Activated T-helper 2 cell treated with anti-CD3 and anti-CD28 coated beads, Interferon-gamma antibody, Interleukin-2, Interleukin-4, amounts not matched to agents 10 μg/mL and 5 μg/mL and 100 μg/mL, durations not matched to agents 14 hours and 24 hours and 36 hours (primary cell): ENCODE data around the gene CSDE1. TPM values are rescaled to one million over a fixed set of nuclear protein-coding genes. Genes with fewer than 3 reads are reported as not detected.
A peak's percentile ranks its signal among the peaks of the same experiment; 100 is the strongest.

Experiments
- DNase-seq: peaks from one replicate; pipeline ENCODE4 v3.0.0; 2021; ENCODE audit warnings: low spot score
- H3K27ac Mint-ChIP-seq: one replicate; pipeline ENCODE4 v1.8.0; 2021; ENCODE audit warnings: mixed read lengths
- H3K27me3 Mint-ChIP-seq: one replicate; pipeline ENCODE4 v1.8.0; 2021; ENCODE audit warnings: low read depth, mixed read lengths
- H3K36me3 Mint-ChIP-seq: one replicate; pipeline ENCODE4 v1.8.0; 2021; ENCODE audit warnings: low read depth, mixed read lengths
- H3K4me1 Mint-ChIP-seq: one replicate; pipeline ENCODE4 v1.8.0; 2021; ENCODE audit warnings: low read depth, mixed read lengths
- H3K4me3 Mint-ChIP-seq: one replicate; pipeline ENCODE4 v1.8.0; 2021; ENCODE audit warnings: low read depth, mild to moderate bottlenecking, moderate library complexity, mixed read lengths
- H3K9me3 Mint-ChIP-seq: one replicate; pipeline ENCODE4 v1.8.0; 2021; ENCODE audit warnings: mixed read lengths
- intact Hi-C: fragments of 100-400 bp; cut with micrococcal nuclease; formaldehyde crosslinking; loops from one replicate; pipeline ENCODE4 v1.15.1; 2023
- total RNA-seq: library from RNA; stranded (reverse); gene quantifications from 2 replicates; pipeline ENCODE4 v1.2.3, GENCODE V29; 2022

CSDE1 gene
- total RNA-seq, 1 donor from 2014 or later = 411 TPM

DNA sequence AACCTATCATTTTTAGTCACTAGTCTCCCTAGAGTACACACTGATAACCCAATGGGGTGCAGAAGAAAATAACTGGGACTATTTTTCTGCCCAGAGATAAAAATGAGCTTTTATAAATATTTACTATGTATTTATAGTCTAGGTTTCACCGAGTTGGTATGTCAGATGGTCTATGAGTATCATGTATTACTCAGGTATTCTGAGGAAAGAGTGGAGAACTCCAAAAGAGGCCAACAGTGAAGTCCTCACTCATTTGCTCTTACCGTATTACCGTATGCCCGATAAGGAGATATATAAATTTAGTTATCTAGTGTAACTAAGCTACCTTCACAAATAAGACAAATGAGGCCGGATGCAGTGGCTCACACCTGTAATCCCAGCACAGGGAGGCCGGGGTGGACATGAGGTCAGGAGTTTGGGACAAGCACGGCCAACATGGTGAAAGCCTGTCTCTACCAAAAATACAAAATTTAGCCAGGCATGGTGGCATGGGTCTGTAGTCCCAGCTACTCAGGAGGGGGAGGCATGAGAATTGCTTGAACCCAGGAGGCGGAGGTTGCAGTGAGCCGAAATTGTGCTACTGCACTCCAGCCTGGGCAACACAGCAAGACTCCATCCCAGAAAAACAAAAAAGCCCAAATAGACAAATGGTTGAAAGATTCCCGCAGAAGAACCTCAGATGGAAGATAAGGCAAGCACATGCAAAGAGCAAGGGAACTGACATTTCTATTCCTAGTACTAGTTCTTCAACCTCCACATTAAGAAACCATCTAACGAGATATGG lies 15.6 kb downstream of the CSDE1 start:
- Mint-ChIP-seq H3K4me3 (no peak overlapping the region), H3K27me3 (no peaks in the 10 kb centered on the region), H3K36me3 (peaks cover 70% of the 10 kb centered on the region), H3K9me3 (no peaks in the 10 kb centered on the region), H3K4me1 (peaks cover 42% of the 10 kb centered on the region), H3K27ac (no peak overlapping the region)
- intact Hi-C loops = no loop called here
- no peak for DNase-seq

DNA sequence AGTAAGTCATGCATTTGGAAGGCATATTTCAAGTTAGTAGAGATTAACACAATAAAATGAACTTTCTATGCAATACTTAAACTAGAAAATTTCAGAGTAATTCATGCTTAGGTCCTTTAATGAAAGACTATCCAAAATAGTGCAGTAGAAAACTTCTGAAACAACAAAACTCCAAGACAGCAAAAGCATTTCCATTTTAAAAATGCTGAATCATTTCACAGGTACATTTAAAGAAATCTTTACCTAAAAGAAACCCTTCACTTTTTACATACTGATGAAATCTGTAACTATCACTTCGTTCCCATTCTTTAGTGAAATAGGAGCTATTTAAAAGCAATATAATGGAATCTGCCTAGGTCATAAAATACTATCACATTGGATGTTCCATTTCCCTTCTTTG lies 17.5 kb downstream of the CSDE1 start:
- no peak for DNase-seq
- H3K36me3 Mint-ChIP-seq = peaks cover 69% of the 10 kb centered on the region
- no peak overlapping the region for H3K27ac Mint-ChIP-seq
- H3K4me3 Mint-ChIP-seq = no peak overlapping the region
- intact Hi-C loops = no loop called here
- H3K4me1 Mint-ChIP-seq = peaks cover 23% of the 10 kb centered on the region
- no peaks in the 10 kb centered on the region for H3K9me3 Mint-ChIP-seq
- H3K27me3 Mint-ChIP-seq = no peaks in the 10 kb centered on the region

DNA sequence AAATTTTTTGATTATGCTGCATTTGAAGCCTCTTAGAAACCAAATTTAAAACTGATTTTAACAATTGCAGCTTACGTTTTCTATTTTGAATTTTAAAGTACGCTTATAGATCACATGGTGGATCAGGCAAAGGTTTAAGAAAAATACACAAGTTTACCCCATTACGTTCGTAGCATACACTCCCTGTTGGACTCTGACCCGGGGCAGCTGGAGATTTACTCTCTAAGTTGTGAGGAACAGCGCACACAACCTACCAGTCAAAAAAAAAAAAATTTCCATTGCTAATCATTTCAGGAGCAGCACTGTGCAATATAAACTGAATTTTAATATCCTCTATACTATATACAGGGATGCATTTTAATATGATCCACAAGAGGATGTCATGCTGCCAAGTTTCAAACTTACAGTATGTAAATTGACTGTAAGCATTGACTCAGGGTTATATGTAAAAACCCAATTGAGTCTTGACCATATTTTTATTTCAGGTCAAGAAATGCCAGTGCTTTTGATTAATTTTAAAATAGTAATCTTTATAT lies 20.4 kb downstream of the CSDE1 start:
- Mint-ChIP-seq H3K36me3 (peaks cover 67% of the 10 kb centered on the region), H3K9me3 (no peaks in the 10 kb centered on the region), H3K27me3 (no peaks in the 10 kb centered on the region), H3K4me3 (no peak overlapping the region), H3K4me1 (peaks cover 7% of the 10 kb centered on the region), H3K27ac (no peak overlapping the region)
- DNase-seq = no peak
- intact Hi-C loops = no loop called here

DNA sequence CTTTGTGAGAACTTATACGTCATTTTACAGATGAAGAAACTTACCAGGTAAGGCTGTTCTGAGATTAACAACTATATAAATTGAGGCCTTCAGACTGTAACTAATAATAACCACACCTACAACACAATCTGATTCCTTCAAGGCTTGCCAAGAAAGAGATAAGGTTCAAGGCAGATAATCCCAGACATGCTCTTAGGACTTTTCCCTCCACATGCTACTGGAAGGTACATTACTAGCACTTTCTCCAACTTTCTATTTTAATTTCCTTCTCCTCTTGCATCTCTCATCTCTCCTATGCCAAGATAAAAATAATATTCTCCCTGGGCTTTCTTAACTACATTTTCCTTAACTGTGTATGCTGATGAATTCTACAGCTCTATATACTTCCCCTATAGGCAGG lies 22.3 kb downstream of the CSDE1 start:
- no peak for DNase-seq
- H3K9me3 Mint-ChIP-seq = no peaks in the 10 kb centered on the region
- intact Hi-C loops = no loop called here
- no peak overlapping the region for H3K27ac Mint-ChIP-seq
- no peak overlapping the region for H3K4me3 Mint-ChIP-seq
- peaks cover 70% of the 10 kb centered on the region for H3K36me3 Mint-ChIP-seq
- peaks cover 4% of the 10 kb centered on the region for H3K4me1 Mint-ChIP-seq
- no peaks in the 10 kb centered on the region for H3K27me3 Mint-ChIP-seq

DNA sequence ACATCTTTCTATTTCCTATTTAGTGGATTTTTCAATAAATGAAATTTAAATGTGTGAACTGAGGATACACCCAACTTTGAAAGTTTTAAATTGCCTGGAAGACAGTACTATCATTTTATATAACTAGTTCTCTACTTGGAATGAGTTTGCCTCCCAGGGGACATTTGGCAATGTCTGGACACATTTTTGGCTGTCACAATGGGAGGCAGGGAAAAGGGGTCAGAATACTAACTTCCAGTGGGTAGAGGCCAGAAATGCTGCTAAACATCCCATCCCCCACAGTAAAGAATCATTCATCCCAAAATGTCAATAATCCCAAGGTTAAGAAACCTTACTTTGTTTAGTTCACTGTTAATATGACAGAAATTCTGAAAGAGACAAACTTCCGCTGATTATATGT lies 28.0 kb downstream of the CSDE1 start:
- Mint-ChIP-seq H3K27ac (no peak overlapping the region), H3K36me3 (peaks cover 83% of the 10 kb centered on the region), H3K4me1 (peaks cover 4% of the 10 kb centered on the region), H3K4me3 (no peak overlapping the region), H3K9me3 (no peaks in the 10 kb centered on the region), H3K27me3 (no peaks in the 10 kb centered on the region)
- no peak for DNase-seq
- intact Hi-C loops = no loop called here

DNA sequence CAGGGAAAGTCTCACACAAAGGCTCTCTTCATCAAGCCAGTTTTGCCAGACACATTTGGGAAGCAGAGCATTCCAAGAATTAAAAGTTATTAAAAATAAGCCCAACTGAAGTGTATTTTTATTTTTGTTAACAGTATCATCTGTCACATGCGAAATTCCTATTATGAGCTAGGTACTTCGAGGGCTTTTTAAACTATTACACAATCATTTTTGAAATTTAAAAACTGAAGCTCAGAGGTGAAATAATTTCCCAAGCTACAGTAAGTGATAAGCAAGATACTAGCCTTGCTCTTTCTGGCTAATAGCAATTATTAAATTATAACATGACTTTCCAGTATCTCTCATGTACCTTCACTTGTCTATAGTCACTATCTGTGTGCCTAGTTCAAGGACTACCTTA lies 29.2 kb downstream of the CSDE1 start:
- Mint-ChIP-seq H3K27ac (no peak overlapping the region), H3K27me3 (no peaks in the 10 kb centered on the region), H3K9me3 (no peaks in the 10 kb centered on the region), H3K4me3 (no peak overlapping the region), H3K36me3 (peaks cover 83% of the 10 kb centered on the region), H3K4me1 (peaks cover 6% of the 10 kb centered on the region)
- DNase-seq = no peak
- intact Hi-C loops = no loop called here

DNA sequence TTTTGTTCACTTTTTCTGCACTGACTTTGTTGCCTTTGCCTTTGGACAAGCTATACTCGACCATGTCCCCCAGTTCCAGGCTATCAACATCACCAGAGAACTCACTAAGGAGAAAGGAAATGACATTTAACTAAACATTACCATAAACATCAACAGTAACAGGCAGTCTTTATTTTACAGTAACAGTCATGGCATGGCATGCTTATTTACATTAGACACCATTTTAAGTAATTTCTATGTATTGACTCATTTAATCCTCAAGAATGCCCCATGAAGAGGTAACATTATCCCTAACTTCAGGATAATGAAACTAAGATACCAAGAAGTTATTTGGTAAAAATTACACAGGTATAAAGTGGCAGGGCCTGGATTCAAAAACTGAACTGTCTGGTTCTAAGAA lies 32.6 kb downstream of the CSDE1 start:
- DNase-seq = no peak
- Mint-ChIP-seq H3K36me3 (peaks cover 90% of the 10 kb centered on the region), H3K4me1 (peaks cover 5% of the 10 kb centered on the region), H3K27ac (no peak overlapping the region), H3K4me3 (no peak overlapping the region), H3K27me3 (no peaks in the 10 kb centered on the region), H3K9me3 (no peaks in the 10 kb centered on the region)
- intact Hi-C loops = no loop called here

DNA sequence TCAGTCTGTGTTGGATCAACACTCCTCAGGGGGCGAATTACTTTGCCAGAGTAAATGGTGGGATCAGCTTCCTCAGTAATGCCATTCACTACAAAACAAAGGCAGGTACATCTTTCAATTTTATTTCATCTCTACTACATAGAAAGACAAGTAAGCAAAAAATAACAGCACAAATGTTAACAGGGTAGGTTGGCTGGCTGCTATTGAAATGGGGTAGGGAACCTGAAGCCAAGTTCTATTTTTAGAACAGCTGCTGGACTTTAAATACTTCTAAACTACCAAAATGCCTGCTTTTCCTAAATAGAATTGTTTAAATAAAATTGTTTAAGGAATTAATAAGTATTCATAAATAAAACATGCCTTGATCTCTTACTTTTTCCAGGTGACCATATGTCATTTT lies 33.9 kb downstream of the CSDE1 start:
- Mint-ChIP-seq H3K27ac (peak overlapping the region; percentile 33), H3K36me3 (peaks cover 91% of the 10 kb centered on the region), H3K27me3 (no peaks in the 10 kb centered on the region)

DNA sequence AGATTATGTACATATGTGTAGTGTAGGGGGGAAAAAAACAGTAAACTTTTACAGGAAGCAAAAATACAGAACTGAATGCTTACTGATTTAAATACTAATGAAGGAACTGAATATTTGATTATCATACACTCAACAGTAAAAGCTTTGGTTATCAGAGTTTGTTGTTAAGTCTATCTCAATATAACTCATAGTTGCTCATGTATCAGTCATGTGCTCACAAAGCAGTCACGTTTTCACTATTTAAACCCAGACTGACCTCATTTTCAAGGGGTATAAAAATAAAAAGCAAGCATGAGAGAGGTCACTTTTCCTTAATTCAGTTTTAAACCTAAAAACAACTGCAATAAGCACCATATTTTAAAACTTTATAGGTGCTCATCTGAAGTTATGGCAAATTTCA lies 34.3 kb downstream of the CSDE1 start:
- Mint-ChIP-seq H3K36me3 (peaks cover 92% of the 10 kb centered on the region), H3K9me3 (no peaks in the 10 kb centered on the region), H3K4me3 (no peak overlapping the region), H3K27me3 (no peaks in the 10 kb centered on the region), H3K4me1 (peaks cover 15% of the 10 kb centered on the region), H3K27ac (no peak overlapping the region)
- no peak for DNase-seq
- intact Hi-C loops = no loop called here

More for the DNA sequence above, 33.9 kb downstream of the CSDE1 start:
- no peaks in the 10 kb centered on the region for H3K9me3 Mint-ChIP-seq
- no peak overlapping the region for H3K4me3 Mint-ChIP-seq
- no peak for DNase-seq
- intact Hi-C loops = no loop called here
- H3K4me1 Mint-ChIP-seq = peaks cover 14% of the 10 kb centered on the region

DNA sequence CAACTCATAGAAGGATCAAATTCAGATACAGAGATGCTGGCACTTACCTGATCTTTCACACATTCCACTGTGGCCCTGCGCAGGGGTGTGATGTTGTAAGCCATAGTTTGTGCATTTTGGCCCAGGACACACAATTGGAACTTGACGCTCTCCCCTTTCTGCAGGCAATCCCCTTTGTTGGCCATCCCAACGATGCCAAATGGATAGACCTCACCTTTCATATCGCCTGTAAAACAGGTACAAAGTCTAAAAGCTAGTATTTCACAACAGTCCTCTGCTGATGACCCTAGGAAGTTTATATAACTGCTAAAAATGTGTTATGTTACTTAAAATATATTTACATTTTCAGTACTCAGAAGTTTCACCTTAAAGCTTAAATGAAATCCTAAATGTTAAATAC lies 37.3 kb downstream of the CSDE1 start:
- Mint-ChIP-seq H3K4me1 (peaks cover 24% of the 10 kb centered on the region), H3K9me3 (no peaks in the 10 kb centered on the region), H3K27ac (no peak overlapping the region), H3K4me3 (no peak overlapping the region), H3K27me3 (no peaks in the 10 kb centered on the region), H3K36me3 (peaks cover 92% of the 10 kb centered on the region)
- no peak for DNase-seq
- intact Hi-C loops = no loop called here

DNA sequence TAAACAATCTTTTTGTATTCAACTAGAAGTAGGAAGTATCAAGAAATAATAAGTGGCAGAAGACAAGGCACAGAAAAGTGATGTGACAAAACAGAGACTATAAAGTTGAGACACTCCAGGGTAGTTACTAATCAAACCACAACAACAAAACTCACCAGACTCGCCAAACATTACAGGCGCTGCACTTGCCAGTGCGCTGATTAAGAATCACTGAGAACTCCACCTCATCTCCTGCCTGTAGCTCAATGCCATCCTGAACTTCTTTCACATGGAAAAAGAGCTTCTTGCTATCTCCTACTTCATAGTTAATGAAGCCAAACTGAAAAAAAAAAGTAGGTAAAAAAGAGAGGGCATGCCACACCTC lies 38.4 kb downstream of the CSDE1 start:
- intact Hi-C loops = loop anchor here (10.0 kb wide), 1 partner anchor 375 kb away; no protein-coding TSS in a partner anchor
- no peaks in the 10 kb centered on the region for H3K27me3 Mint-ChIP-seq
- H3K4me1 Mint-ChIP-seq = peaks cover 24% of the 10 kb centered on the region
- peak overlapping the region; percentile 40 for H3K27ac Mint-ChIP-seq
- no peak overlapping the region for H3K4me3 Mint-ChIP-seq
- H3K36me3 Mint-ChIP-seq = peaks cover 82% of the 10 kb centered on the region
- DNase-seq = no peak
- no peaks in the 10 kb centered on the region for H3K9me3 Mint-ChIP-seq

DNA sequence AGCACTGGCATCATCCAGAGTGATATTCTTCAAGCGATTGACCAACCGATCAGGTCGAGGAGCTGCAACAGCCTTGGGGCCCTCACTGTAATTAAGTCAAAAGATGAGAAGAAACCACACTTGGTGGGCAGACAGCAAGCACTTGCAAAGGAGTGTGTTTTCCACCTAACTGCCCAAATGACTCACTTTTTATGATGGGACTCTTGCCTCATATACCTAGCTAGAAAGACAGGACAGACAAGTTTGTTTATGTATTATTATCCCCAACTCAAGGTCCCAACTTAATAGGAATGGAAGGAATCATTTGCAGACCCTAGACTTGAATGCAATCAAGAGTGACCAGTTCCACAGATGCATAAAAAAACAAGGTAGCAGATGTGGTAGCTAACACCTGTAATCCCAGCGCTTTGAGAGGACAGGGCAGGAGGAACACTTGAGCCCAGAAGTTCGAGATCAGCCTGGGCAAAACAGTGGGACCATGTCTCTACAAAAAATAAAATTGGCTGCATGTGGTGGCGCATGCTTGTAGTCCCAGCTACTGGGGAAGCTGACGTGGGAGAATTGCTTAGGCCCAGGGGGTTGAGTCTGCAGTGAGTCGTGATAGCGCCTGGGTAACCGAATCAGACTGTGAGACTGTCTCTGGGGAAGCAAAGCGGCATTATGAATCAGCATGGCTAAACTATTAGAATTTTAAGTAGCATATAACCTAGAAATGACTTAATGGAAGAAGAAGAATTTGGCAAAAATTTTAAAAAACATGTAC lies 38.9 kb downstream of the CSDE1 start:
- Mint-ChIP-seq H3K4me1 (peaks cover 27% of the 10 kb centered on the region), H3K27me3 (no peaks in the 10 kb centered on the region), H3K27ac (peak overlapping the region; percentile 40), H3K4me3 (no peak overlapping the region), H3K9me3 (no peaks in the 10 kb centered on the region), H3K36me3 (peaks cover 82% of the 10 kb centered on the region)
- intact Hi-C loops = loop anchor here (10.0 kb wide), 1 partner anchor 374 kb away; no protein-coding TSS in a partner anchor
- DNase-seq = no peak
